ENCODE measurements around the gene EIF4B. TPM values are rescaled to one million over a fixed set of nuclear protein-coding genes. Genes with fewer than 3 reads are reported as not detected.

EIF4B gene
- total RNA-seq, 1 experiment from 2014 or later, result 713 TPM

DNA sequence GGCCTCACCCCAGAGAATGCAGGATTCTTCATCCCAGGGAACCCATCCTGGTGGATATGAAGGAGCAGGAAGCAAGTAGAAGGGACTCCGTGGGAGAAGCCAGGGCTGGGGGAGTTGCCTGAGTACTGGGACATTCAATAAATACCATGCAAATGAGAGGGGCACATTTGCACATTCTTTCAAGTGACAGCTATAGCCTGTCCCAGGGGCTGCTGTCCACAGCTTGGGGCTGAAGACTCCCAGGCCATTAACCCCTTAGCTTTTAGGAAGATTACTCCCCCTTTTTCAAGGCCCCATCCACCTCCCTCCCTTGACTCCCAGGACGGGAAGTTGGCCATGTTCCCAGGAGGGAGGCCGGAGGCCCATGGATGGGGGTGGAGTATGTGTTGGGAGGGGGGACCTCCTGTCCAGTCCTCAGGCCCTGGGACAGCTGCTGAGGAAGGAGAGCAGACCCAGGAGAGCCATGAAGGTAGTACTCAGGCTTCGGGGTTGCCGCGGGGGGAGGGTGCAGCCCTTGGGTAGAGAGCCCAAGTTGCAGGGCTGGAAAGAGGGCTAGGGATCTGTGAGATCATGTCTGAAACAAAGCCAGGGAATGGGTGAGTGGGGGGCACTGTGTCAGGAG, 42.6 kb downstream of the EIF4B start:
- Histone ChIP-seq H3K23me2 (ENCODE audit: insufficient read length, low read depth, low read length, poor library complexity, severe bottlenecking) (peaks cover 15% of the 10 kb centered on the region), H2BK5ac (ENCODE audit: insufficient read length, low read length) (no peak overlapping the region), H3K27me3 (ENCODE audit: insufficient read depth, low read length) (peaks cover 5% of the 10 kb centered on the region; the same call in 1 of the 2 replicates), H2BK15ac (ENCODE audit: low read depth, low read length) (no peak overlapping the region), H3K9ac (ENCODE audit: extremely low read depth, insufficient read length, low read length) (no peak overlapping the region), H2AFZ (ENCODE audit: low read length) (no peak overlapping the region), H3K9me3 (ENCODE audit: control insufficient read depth, low read depth, low read length) (no peaks in the 10 kb centered on the region), H2BK120ac (ENCODE audit: low read depth, low read length, poor library complexity, severe bottlenecking) (no peak overlapping the region), H3K79me2 (ENCODE audit: insufficient read depth, low read length) (no peaks in the 10 kb centered on the region; the same call in 1 of the 2 replicates), H4K8ac (replicated peaks; ENCODE audit: insufficient read length, low read depth, low read length) (no peak overlapping the region), H3T11ph (ENCODE audit: low read length) (no peak overlapping the region), H3K4ac (ENCODE audit: low read depth, low read length) (no peak overlapping the region), H3K18ac (ENCODE audit: insufficient read length, low read depth, low read length) (no peak overlapping the region), H2BK12ac (ENCODE audit: insufficient read length, low read depth, low read length) (no peak overlapping the region), H3K79me1 (ENCODE audit: insufficient read depth, low read depth, low read length, poor library complexity, severe bottlenecking) (no peaks in the 10 kb centered on the region), H4K5ac (ENCODE audit: insufficient read length, low read depth, low read length) (no peak overlapping the region), H4K20me1 (ENCODE audit: control insufficient read depth, insufficient read depth, insufficient read length) (no peaks in the 10 kb centered on the region), H2BK20ac (ENCODE audit: low read depth, low read length, poor library complexity, severe bottlenecking) (no peak overlapping the region), H4K91ac (ENCODE audit: insufficient read length, low read depth, low read length) (no peak overlapping the region), H3K23ac (ENCODE audit: insufficient read length, low read depth, low read length) (no peak overlapping the region), H3K27ac (ENCODE audit: insufficient read length, low read depth, low read length) (no peak overlapping the region), H3K4me1 (ENCODE audit: insufficient read depth, low read length) (peaks cover 31% of the 10 kb centered on the region; the same call in 1 of the 2 replicates), H3K56ac (ENCODE audit: insufficient read length, low read depth, low read length) (no peak overlapping the region), H2AK5ac (ENCODE audit: insufficient read length, low read length) (no peak overlapping the region), H3K4me2 (ENCODE audit: insufficient read depth, insufficient read length, low read length) (peak overlapping the region; percentile 46), H3K14ac (ENCODE audit: insufficient read depth, low read length) (no peak overlapping the region)
- Mint-ChIP-seq H3K4me1 (peaks cover 67 to 75% of the 10 kb centered on the region in 2 experiments), H3K36me3 (ENCODE audit: insufficient read depth in 1 of 3, low read depth in 3 of 3) (peaks cover 7 to 8% (median 7%) of the 10 kb centered on the region in 3 experiments; a peak in 5 of 7 replicates), H3K27me3 (ENCODE audit: low read depth) (peaks cover 30% of the 10 kb centered on the region), H3K4me3 (peak overlapping the region; percentile 39 to 69), H3K27ac (peak overlapping the region in 2 of 3 experiments; percentile 91 to 95; a peak in 5 of 7 replicates), H3K9me3 (no peaks in the 10 kb centered on the region; a peak in 1 of 5 replicates)
- no CpG with 5 or more reads among the region's 6 CpGs for WGBS (ENCODE audit: extremely low coverage, insufficient read length, low lambda C conversion rate)
- peak; percentile 83 for DNase-seq
- TF ChIP-seq, protein P1, sequence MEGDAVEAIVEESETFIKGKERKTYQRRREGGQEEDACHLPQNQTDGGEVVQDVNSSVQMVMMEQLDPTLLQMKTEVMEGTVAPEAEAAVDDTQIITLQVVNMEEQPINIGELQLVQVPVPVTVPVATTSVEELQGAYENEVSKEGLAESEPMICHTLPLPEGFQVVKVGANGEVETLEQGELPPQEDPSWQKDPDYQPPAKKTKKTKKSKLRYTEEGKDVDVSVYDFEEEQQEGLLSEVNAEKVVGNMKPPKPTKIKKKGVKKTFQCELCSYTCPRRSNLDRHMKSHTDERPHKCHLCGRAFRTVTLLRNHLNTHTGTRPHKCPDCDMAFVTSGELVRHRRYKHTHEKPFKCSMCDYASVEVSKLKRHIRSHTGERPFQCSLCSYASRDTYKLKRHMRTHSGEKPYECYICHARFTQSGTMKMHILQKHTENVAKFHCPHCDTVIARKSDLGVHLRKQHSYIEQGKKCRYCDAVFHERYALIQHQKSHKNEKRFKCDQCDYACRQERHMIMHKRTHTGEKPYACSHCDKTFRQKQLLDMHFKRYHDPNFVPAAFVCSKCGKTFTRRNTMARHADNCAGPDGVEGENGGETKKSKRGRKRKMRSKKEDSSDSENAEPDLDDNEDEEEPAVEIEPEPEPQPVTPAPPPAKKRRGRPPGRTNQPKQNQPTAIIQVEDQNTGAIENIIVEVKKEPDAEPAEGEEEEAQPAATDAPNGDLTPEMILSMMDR (conservative IDR thresholded peaks at IDR 0.05), result no peak
